ENCODE measurements around the gene LIN28B. TPM values are rescaled to one million over a fixed set of nuclear protein-coding genes. Genes with fewer than 3 reads are reported as not detected.

The LIN28B gene
- total and polyA plus RNA-seq, 4 donors = 2.8 TPM; not detected in 3

- H3K4me1 ChIP-seq (ENCODE audit: control insufficient read depth in 4 of 4, insufficient read depth in 4 of 4, low read length in 3 of 4) = no peaks in the 10 kb centered on the region
- no peaks in the 10 kb centered on the region for H3K36me3 ChIP-seq (ENCODE audit: control insufficient read depth in 4 of 4, insufficient read depth in 3 of 4, low read depth in 1 of 4, low read length in 3 of 4)
- H3K4me3 ChIP-seq (ENCODE audit: low read depth in 1 of 3, low read length in 3 of 3) = no peak overlapping the region
- 50% methylated on average over 1 of the region's 1 CpG for WGBS
- no peak overlapping the region for H3K9ac ChIP-seq (ENCODE audit: low read depth in 1 of 2, low read length in 2 of 2)
- DNase-seq (ENCODE audit: low spot score) = no peak
- no peaks in the 10 kb centered on the region for H3K9me3 ChIP-seq (ENCODE audit: control insufficient read depth in 4 of 4, low read length in 3 of 4)
- H3K27me3 ChIP-seq (ENCODE audit: control insufficient read depth in 4 of 4, insufficient read depth in 4 of 4, low read length in 3 of 4) = no peaks in the 10 kb centered on the region
- no peak overlapping the region for H3K27ac ChIP-seq (ENCODE audit: low read depth in 1 of 2, low read length in 2 of 2)
- TF ChIP-seq FOXA2 (IDR thresholded peaks at IDR 0.05) (no peak), YY1 (IDR thresholded peaks at IDR 0.05) (no peak), RAD21 (IDR thresholded peaks at IDR 0.05) (no peak), REST (IDR thresholded peaks at IDR 0.05) (no peak), CTCF (IDR thresholded peaks at IDR 0.05; ENCODE audit: low read depth, low read length, missing input control) (no peak), MAX (IDR thresholded peaks at IDR 0.05) (no peak), NR2F2 (IDR thresholded peaks at IDR 0.05) (no peak), GABPA (IDR thresholded peaks at IDR 0.05 in 1 of 2, conservative IDR thresholded peaks at IDR 0.05 in 1 of 2) (no peak), ATF3 (IDR thresholded peaks at IDR 0.05) (no peak), SP1 (IDR thresholded peaks at IDR 0.05) (no peak)
Observed at GRCh38 chr6:105001063-105001462, 44.2 kb downstream of the LIN28B start.

- Histone ChIP-seq H3K9me3 (ENCODE audit: control insufficient read depth in 4 of 4, low read length in 3 of 4) (no peaks in the 10 kb centered on the region), H3K4me1 (ENCODE audit: control insufficient read depth in 4 of 4, insufficient read depth in 4 of 4, low read length in 3 of 4) (no peaks in the 10 kb centered on the region), H3K27ac (ENCODE audit: low read depth in 1 of 2, low read length in 2 of 2) (no peak overlapping the region), H3K27me3 (ENCODE audit: control insufficient read depth in 4 of 4, insufficient read depth in 4 of 4, low read length in 3 of 4) (no peaks in the 10 kb centered on the region), H3K4me3 (ENCODE audit: low read depth in 1 of 3, low read length in 3 of 3) (no peak overlapping the region), H3K36me3 (ENCODE audit: control insufficient read depth in 4 of 4, insufficient read depth in 3 of 4, low read depth in 1 of 4, low read length in 3 of 4) (no peaks in the 10 kb centered on the region), H3K9ac (ENCODE audit: low read depth in 1 of 2, low read length in 2 of 2) (no peak overlapping the region)
- TF ChIP-seq ZBTB33 (IDR thresholded peaks at IDR 0.05) = no peak
- no peak for TF ChIP-seq YY1 (IDR thresholded peaks at IDR 0.05)
- TF ChIP-seq FOXA2 (IDR thresholded peaks at IDR 0.05) = no peak
- TF ChIP-seq REST (IDR thresholded peaks at IDR 0.05) = no peak
- no peak for TF ChIP-seq HNF4G (IDR thresholded peaks at IDR 0.05)
- DNase-seq (ENCODE audit: low spot score) = no peak
- WGBS = 67% methylated on average over 1 of the region's 1 CpG
Observed at GRCh38 chr6:105001906-105002305, 45.0 kb downstream of the LIN28B start.
